AG09319 (cell line): ENCODE results near the gene NRIP1.

ENCODE experiments used
- DNase-seq: peaks from one replicate; pipeline ENCODE4 v3.0.0-alpha.2; 2010; ENCODE audit warnings: low read depth; ENCODE audit errors: extremely low read depth
- TF ChIP-seq, protein P1 (sequence below): IDR thresholded peaks from 2 replicates; pipeline ENCODE4 v1.5.1; 2011; ENCODE audit warnings: low read depth, mild to moderate bottlenecking, inconsistent platforms, low read length, moderate library complexity

The NRIP1 gene

DNA sequence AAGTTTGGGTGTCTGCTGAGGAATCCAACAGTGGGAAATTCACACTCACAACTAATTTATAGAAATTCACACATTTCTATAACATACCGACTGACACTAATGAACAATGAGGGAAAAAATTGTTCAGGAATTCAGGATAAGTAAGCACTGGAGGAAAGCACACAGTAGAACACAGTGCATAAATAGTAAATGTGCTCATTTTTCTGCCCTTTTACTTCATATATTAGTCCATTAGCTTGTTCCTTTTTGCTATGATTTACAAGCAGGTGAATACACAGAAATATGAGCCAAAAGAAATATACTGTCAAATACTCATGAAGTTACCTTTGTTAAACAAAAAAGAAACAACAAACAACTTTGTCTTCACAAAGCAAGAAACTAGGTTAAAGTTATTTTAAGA, 11.3 kb downstream of the NRIP1 start:
- TF ChIP-seq, protein P1, sequence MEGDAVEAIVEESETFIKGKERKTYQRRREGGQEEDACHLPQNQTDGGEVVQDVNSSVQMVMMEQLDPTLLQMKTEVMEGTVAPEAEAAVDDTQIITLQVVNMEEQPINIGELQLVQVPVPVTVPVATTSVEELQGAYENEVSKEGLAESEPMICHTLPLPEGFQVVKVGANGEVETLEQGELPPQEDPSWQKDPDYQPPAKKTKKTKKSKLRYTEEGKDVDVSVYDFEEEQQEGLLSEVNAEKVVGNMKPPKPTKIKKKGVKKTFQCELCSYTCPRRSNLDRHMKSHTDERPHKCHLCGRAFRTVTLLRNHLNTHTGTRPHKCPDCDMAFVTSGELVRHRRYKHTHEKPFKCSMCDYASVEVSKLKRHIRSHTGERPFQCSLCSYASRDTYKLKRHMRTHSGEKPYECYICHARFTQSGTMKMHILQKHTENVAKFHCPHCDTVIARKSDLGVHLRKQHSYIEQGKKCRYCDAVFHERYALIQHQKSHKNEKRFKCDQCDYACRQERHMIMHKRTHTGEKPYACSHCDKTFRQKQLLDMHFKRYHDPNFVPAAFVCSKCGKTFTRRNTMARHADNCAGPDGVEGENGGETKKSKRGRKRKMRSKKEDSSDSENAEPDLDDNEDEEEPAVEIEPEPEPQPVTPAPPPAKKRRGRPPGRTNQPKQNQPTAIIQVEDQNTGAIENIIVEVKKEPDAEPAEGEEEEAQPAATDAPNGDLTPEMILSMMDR: no peak
- DNase-seq: no peak

DNA sequence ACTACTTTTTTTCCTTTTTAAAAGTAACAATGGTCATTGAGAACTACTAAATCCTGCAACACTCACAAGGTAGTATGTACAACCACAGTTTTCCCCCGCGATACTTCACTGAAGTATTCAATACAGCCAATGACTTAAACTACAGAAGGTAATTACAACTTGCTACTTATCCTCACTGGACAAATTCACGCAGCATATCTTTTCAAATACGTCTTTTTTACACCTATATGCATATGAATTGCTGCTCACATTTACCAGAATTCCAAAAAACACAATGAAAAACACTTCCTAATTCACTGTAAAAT, 12.4 kb downstream of the NRIP1 start:
- no peak for DNase-seq
- TF ChIP-seq, protein P1: no peak

DNA sequence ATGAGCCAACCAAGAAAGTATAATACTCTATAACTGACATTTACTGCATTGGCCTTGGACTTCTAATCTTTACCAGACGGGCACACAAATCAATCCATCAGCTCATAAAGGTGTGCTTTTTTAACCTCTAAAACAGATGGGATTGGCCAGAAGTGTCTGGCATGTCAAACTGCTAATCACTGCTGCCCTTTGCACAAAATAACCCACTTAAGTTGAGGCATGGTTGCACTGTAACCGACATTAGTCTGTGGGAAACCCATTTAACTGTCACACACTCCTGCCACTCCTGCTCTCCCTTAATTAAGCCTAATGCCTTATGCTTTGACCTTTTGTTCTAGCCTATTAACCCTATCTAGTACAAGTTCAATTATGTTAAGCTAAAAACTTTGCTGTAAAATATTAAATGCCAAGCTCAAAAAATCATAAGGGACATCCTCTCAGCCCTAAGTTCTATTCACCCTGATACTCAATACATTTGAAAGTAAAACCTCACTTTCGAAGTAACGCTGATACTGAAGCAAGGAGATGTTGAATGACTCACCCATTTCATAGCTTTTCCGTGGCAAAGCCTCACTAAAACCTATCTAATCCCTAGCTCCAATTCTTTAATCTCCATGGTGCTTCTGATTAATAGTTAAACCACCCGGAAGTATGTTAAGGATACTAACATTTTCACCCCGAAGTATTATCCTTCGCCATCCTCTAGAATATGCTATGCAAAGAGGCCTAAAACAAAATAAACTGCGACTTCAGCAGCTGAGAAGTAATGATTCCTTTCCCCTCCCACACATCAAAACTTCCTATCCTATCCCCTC, 12.9 kb downstream of the NRIP1 start:
- no peak for DNase-seq
- TF ChIP-seq, protein P1: no peak

- DNase-seq: no peak
- TF ChIP-seq, protein P1: no peak
Measured at GRCh38 chr21:15050568-15051377, 14.0 kb downstream of the NRIP1 start.

- TF ChIP-seq, protein P1: no peak
- no peak for DNase-seq
Measured at GRCh38 chr21:15045017-15045416, 19.8 kb downstream of the NRIP1 start.

DNA sequence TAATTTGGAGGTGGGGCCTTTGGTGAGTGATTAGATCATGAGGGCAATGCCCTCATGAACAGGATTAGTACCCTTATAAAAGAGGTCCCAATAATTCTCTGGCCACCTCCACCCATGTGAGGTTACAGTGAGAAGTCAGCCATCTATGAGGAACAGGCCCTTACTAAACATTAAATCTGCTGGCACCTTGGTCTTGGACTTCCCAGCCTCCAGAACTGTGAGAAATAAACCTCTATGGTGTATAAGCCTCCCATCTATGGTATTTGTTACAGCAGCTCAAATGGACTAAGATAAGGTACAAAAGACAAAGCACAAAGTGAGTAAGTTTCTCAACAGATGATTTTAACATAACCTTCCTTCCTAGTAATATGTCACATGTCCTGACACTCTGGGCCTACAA, 22.3 kb downstream of the NRIP1 start:
- DNase-seq: no peak
- TF ChIP-seq, protein P1: no peak

DNA sequence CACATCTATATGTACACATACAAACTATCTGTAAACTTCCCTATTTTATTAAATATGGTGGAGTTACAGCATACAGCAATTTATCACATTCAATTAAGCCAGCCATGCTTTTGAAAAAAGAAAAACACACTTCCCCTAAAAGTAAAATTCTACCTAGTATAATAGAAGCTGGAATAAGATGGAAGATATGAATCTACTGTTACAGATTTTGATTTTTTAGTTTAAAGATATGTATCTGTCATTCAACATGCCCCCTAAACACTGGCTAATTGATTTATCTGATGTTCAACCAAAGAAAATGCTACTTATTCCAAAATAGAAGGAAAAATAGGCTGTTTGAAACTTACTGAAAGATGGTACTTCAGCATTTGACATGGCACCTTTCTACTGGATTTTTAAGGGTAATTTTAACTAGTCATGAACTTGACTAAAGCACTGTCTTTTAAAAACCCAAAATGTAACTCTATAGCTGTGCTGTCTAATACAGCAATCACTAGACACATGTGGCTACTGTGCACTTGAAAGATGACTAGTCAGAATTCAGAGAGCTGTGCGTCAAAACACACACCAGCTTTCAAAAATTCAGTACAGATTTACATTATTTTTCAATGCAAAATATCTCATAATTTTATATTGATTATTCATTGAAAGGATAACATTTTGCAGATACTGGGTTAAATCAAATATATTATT, 25.0 kb downstream of the NRIP1 start:
- TF ChIP-seq, protein P1: no peak
- DNase-seq: no peak
